LNCaP clone FGC (cell line): ENCODE data around the gene RBM43.
A peak's percentile ranks its signal among the peaks of the same experiment; 100 is the strongest.

Source experiments
- DNase-seq: peaks from one replicate; pipeline ENCODE4 v3.0.0-alpha.2; 2011; ENCODE audit warnings: low read depth
- H3K4me3 ChIP-seq: 2 replicates; pipeline ENCODE4 v1.5.1; 2011; ENCODE audit warnings: mild to moderate bottlenecking, low read depth, low read length, control low read depth
- TF ChIP-seq, protein P1 (sequence below): IDR thresholded peaks from 2 replicates; pipeline ENCODE4 v1.5.1; 2012; ENCODE audit warnings: mild to moderate bottlenecking; ENCODE audit not compliant: control insufficient read depth, insufficient read depth; ENCODE audit errors: extremely low read depth

RBM43 gene

DNA sequence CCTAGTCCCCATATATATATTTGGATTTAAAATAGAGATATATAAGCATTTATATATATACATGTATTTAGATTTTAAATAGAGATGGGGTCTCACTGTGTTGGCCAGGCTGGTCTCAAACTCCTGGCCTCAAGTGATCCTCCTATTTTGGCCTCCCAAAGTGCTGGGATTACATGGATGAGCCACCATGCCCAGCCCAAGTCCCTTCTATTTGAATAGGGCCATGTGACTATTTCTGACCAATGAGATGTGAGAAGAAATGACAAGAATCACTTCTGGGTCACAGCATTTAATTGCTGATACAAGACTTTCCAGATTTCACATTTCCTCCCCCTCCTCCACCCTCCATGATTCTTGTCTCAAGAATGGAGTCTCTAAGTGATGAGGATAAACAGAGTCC lies 6.4 kb upstream of the RBM43 start:
- H3K4me3 ChIP-seq: no peak overlapping the region
- TF ChIP-seq, protein P1, sequence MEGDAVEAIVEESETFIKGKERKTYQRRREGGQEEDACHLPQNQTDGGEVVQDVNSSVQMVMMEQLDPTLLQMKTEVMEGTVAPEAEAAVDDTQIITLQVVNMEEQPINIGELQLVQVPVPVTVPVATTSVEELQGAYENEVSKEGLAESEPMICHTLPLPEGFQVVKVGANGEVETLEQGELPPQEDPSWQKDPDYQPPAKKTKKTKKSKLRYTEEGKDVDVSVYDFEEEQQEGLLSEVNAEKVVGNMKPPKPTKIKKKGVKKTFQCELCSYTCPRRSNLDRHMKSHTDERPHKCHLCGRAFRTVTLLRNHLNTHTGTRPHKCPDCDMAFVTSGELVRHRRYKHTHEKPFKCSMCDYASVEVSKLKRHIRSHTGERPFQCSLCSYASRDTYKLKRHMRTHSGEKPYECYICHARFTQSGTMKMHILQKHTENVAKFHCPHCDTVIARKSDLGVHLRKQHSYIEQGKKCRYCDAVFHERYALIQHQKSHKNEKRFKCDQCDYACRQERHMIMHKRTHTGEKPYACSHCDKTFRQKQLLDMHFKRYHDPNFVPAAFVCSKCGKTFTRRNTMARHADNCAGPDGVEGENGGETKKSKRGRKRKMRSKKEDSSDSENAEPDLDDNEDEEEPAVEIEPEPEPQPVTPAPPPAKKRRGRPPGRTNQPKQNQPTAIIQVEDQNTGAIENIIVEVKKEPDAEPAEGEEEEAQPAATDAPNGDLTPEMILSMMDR: no peak
- DNase-seq: no peak

DNA sequence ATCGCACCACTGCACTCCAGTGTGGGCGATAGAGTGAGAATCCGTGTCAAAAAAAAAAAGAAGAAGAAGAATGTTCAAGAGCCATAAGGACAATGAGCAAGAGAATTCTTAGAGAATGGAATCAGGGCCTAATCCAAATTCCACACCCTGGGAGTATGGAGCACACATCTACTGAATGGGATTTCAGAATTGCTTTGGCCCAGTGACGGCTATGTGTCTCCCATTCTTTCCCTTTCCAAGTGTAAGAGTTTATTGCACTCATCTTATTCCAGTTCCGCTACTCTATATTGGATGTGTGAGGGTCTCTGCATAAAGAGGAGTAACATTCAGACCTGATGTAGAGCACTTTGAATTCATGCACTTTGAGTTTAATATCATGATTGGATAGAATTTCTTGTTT lies 5.9 kb upstream of the RBM43 start:
- DNase-seq: no peak
- TF ChIP-seq, protein P1: no peak
- no peak overlapping the region for H3K4me3 ChIP-seq

DNA sequence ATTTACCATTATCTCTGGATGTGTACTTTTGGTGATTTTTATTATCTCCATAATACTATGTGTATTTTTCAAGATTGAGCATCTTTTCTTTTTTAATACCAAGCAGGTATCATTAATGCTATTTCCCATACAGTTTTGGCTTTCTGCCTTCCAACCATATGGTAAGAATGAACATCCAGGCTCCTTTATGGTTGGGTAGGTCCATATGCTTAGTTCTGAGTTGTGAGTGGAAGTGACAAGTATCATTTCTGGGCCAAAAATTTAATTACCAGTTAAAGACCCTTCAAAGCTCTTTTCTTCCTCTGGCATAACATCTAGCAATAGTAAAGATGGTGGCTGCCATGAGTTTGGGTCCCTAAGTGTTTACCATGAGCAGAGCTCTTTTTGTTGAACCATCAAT lies 4.3 kb upstream of the RBM43 start:
- no peak for DNase-seq
- TF ChIP-seq, protein P1: no peak
- H3K4me3 ChIP-seq: no peak overlapping the region

DNA sequence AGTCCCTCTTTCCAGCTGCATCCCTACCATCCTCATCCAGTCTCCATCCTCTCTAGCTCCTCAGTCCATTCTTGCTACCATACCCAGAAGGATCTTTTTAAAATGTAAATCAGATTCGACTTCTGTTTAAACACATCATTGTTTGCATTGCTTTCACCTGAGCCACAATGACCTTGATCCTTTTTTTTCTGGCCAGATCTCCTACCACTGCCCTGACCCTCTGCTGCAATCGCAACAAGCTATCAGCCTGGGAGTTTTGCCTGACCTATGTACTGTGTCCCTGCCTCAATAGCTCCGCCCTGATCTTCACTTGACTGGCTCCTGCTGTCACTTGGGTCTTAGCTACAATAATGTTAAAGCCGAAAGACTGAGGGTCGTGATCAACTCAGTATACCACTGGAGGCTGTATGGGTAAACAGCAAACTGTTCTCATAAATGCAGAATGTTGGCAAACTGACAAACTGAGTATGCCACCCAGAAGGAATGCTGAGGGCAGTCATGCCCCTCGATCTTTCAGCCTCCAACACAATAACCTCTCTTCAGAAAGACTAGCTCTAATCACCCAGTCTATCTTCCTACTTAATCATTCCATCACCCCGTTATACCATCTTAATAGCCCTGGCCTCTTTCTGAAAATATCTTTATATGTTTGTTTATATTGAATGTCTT lies 2.6 kb upstream of the RBM43 start:
- TF ChIP-seq, protein P1: no peak
- H3K4me3 ChIP-seq: no peak overlapping the region
- no peak for DNase-seq

DNA sequence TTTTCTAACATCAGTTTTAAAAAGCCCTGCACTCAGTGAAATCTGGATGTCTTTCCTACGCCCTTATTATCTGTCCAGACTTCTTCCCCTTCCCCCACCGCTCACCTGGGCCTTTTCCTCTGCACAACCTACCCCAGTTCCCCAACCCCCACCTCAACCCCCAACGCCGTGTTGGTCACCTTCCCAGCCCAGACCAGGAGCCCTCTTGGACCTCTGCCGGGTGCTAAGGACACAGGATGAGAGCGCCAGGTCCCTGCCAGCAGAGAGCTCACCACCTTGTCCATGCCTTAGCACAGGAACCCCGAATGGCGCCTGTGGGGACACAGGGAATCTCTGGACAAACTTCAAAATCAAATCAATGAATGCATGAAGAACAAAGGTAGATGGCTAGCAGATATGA lies 966 bp upstream of the RBM43 start:
- no peak for DNase-seq
- TF ChIP-seq, protein P1: no peak
- H3K4me3 ChIP-seq: no peak overlapping the region

DNA sequence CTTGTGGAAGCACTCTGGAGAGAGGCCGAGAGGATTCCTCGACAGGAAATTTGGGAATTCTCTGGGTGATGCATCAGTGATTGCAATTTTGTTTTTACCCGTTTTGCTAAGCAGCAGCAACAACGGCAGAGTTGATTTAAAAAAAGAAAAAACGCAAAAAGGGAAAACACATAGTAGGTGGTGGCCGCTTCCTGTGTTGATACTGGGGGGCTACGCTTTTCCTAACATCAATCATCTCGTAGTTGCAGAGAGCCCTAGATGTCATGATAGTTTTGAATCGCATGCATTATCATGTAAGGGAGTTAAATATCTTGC lies 271 bp upstream of the RBM43 start:
- peak overlapping the region; percentile 64 for H3K4me3 ChIP-seq
- DNase-seq: no peak
- TF ChIP-seq, protein P1: no peak

DNA sequence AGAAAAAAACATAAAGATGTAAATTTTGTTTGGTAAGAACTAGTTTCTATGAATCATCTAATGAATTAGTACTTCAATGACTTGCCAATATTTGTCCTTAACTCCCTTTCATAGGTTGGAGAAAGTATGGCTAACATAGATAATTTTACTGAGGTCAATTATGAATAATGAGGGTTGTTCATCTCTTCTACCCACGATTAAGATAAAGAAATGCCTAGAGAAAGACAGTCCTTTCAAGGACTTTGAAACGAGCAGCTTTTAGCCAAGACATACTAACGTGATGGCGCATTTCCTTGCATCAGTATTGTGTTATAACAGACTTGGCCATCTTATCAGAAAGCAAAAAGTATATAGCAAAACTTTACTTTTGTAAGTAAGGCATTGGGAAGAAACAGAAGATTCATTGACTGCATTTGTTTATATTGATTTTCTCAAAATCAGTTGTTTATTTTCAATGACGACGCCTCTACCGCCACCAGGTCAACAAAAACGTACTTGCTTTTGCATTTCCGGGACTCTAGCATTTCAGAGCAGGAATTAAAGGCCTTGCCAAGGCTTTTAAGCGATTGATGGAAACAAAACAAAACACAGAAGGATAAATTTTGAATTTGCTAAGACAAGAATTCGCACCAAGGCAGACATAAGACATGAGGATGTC lies 961 bp downstream of the RBM43 start:
- TF ChIP-seq, protein P1: no peak
- peak overlapping the region; percentile 64 for H3K4me3 ChIP-seq
- DNase-seq: no peak
